DMS153 treated with DMSO at 0.1 percent for 48 hours (cell line): ENCODE data around the gene TRAPPC10.
A peak's percentile ranks its signal among the peaks of the same experiment; 100 is the strongest.

Source experiments
- DNase-seq: peaks from one replicate; lab custom pipeline; 2025; ENCODE audit not compliant: unreplicated experiment; lab: John Stamatoyannopoulos, UW

TRAPPC10 gene

DNA sequence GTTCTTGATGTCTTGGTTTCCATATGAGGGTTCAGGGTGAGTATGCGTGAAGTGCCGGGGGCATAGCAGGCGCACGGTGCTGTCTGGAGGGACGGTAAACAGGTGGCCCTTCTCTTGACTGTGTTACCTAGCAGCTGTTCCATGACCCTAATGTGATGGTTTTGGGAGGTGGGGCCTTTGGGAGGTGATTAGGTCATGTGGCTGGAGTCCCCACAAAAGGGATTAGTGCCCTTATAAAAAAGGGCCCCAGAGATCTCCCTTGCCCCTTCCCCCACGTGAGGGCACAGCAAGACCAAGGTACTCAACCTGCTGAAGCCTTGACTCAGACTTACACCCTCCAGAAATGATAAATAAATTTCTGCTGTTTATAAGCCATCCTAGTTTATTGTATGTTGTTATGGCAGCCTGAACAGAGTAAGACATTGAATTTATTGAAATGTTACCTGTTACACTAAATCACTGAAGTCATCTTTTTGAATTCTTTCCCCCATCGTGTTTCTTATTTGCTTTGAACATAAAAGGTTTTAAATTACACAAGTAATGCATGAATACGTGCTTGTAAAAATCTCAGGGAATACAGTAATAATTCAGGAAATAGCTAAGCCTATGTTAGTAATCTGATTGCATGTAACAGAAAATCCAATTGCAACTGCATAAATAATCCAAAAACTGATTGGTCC lies 15.6 kb downstream of the TRAPPC10 start:
- no peak for DNase-seq

DNA sequence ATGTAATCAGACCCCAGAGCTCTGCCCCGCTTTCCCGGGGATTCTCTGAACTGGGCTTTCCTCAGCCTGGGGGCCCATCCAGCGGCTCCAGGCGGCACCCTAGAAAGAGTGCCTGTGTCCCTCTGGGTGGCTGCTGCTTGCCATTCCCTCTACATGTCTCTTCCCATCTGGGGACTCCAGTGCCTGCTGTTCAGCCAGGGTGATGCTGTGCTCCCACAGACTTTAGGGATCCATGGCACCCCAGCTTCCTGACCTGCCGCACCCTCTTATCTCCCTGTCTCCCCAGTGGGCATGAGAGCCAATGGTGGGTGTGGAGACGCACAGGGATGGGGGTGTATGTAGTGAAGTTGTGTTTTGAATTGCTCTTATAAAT lies 16.2 kb downstream of the TRAPPC10 start:
- DNase-seq = no peak

DNA sequence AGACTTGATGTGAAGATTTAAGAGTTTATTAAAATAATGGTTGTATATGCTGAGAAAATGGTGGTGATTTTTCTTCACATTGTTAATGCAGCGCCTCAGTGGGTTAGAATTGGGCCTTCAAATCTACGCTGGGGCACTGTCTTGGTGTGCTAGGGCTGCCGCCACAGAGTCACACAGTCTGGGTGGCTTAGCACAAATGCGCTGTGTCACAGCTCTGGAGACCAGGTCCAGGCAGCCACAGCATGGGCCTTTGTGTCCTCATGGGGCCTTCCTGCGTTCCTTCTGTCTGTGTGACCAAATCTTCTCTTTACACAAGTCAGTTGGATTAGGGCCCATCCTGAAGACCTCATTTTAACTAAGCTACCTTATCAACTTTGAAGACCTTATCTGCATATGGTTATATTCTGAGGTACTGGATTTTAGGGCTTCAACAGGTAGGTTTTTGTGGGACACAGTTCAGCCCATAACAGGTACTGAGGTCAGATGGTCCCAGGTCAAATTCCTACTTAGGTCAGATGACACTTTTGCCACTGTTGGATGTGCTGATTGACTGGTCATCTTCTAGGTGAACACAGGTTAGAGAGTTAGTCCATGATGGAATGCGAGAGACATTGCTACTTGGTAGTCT lies 17.5 kb downstream of the TRAPPC10 start:
- DNase-seq = no peak

DNA sequence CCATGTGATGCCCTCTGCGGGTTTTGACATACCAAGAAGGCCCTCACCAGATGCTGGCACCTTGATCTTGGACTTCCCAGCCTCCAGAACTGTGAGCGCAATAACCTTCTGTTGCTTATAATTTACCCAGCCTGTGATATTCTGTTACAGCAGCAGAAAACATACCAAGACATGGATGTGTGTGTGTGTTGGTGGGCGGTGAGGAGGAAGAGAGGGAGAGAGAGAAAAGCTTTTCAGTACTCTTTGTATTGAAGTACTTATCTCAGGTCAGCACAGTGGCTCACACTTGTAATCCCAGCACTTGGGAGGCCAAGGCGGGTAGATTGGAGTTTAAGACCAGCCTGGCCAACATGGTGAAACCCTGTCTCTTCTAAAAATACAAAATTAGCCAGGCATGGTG lies 23.1 kb downstream of the TRAPPC10 start:
- DNase-seq = no peak

DNA sequence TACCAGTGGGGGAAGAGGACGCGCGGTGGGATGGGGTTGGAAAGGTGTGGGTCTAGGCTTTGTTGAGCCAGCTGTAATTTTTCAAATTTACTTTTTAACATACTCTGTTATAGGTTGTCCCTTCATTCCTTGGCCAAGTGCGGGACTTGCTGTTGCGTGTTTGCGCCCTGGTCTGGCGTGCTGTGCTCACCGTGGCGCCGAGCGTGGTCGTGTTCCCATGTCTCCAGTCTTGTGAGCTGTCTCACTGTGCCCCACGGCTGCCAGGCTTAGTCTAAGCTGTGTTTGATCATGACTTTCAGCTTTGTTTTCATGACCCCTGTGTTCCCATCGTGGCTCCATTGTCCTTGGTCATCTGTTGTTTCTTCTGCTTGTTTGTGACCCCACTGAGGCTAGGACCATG lies 26.0 kb downstream of the TRAPPC10 start:
- DNase-seq = no peak

DNA sequence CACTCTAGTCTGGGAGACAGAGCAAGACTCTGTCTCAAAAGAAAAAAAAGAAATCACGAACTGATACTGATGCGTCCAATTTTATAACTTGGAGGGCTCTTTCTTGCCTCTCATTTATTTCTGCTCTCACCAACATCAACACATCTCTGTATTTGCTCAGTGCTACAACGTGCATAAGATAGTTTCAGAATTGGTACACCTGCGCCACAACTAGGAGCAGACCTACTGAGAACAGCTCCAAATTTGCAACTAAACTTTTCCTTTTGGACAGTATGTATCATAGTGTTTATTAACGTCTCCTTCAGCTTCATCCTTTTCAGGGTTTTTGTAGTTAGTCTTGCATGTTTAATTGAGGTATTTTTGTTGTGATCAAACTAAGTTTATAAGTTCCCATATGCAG lies 27.7 kb downstream of the TRAPPC10 start:
- no peak for DNase-seq

DNA sequence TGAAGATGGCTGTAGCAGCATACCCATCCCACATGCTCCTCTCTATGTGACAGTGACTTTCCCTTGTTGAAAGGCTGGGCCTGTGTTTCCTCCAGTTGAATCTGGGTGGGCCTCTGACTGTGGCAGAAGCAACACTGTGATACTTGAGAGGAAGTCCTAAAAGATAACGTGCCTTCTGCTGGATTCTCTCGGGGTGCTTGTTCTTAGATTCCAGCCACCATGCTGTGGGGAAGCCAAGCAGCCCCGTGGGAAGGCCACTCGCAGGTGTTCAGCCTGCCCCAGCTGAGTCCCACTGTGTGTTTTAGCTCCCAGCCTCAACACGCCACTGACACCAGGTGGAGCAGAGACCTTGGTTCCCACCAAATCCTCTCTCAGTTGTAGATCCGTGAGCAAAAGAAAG lies 31.5 kb downstream of the TRAPPC10 start:
- no peak for DNase-seq

DNA sequence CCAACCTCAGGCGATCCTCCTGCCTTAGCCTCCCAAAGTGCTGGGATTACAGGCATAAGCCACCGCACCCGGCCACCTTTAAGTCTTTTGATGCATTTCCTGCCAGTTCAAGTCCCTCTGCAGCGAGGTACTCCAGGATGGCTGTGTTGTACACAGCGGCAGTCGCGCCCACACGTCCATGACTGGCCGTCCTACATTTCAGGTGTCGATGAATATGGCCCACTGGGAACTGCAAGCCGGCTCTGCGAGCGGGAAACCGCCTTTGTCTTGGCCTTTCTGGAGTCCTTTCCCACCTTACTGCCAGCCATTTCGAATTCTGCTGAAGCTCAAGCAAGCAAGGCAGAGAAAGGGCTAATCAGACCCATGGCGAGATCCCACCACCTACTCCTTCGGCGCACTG lies 34.6 kb downstream of the TRAPPC10 start:
- no peak for DNase-seq

DNA sequence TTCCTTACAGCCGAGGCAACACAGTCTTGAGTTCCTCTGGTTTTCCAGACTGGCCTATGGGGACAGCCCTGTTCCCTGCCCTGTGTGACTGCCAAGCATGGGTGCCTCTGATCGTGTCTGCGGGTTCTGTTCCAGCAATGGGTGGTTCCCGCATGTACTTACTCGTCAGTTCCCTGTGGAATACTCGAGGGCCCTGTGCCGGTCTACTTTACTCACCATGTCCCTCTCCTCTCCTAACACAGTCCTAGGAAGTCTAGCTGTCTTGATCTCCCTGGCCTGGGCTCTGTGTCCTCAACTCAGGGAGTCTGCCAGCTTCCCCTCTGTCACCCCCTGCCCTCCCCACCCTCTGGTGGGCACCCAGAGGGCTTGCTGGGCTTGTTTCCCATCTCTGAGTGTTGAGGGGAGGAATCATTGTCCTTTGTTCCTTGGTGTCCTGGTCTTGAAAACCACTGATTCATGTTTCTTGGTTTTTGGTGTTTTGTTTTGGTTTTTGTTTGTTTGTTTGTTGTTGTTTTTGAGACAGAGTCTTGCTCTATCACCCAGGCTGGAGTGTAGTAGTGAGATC lies 36.0 kb downstream of the TRAPPC10 start:
- DNase-seq = no peak

DNA sequence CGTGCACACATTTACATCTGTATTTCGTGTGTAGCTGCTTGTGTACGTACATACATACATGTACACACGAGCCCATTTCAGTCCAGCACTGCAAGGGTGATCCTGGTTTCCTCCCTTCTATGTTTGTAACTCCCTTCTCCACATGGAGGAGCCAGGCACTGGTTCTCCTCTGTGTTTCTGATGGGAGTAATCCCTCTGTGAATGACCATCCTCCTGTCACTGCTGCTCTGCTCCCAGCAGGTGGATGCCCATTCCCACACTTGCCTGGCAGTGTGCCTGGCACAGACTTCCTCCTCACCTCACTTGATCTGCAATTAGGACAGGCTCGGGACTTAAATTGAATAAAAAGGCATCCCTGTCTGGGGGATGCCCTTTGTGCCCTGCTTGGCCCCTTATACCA lies 37.1 kb downstream of the TRAPPC10 start:
- no peak for DNase-seq

DNA sequence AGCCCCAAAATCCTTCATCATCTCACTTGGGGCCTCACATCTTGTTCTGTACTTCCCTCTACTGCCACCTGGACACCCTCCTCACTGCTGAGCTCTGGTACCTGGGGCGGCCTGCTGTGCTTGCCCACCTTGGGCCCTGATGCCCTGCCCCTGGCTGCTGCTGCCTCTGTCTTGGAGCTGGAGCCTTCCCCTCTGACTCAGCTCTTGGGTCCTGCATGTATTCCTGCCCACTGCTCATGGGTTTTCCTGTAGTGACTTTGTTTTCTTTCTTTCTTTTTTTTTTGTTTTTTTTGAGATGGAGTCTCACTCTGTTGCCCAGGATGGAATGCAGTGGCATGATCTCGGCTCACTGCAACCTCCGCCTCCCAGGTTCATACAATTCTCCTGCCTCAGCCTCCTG lies 37.5 kb downstream of the TRAPPC10 start:
- DNase-seq = no peak

DNA sequence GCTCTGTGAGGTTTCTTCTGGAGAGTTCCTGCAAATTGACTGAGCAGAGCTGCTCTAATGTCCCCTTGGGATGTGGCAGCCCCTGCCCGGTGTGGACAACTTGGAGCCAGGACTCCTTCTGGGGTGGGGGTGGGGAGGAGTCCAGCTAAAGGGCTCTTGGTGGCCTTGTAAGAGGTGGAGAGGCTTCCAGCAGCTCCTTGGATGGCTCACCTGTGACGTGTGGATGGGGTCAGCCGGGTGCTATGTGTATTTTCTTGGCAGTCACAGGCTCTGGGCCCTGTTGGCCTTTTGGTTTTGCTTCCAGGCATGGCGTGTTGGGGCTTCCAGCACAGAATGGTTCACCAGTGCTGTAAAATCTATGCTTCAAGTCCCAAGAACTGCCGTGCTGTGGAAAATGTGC lies 38.2 kb downstream of the TRAPPC10 start:
- no peak for DNase-seq

DNA sequence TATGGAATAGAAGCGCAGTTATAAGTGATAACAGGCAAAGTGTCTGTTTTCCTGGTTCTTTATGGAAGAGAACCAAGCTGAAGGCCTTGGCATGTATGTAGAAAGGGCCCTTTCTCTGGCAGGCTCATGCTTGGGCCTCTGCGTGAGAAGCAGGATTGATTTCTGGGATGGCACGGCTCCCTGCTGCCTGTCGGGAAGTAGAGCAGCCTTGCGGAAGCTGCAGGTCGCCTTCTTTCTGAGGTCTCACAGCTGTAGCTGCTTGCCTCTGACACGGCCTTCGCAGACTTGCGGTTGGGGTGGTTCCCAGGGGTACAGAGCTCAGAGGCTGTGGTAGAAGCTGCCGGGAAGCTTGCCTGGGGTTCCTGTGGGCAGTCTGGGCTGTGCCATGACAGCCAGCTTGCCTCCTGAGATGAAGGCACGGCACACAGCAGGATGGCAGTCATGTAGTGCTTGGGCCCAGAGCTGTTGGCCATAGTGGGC lies 39.4 kb downstream of the TRAPPC10 start:
- DNase-seq = no peak

DNA sequence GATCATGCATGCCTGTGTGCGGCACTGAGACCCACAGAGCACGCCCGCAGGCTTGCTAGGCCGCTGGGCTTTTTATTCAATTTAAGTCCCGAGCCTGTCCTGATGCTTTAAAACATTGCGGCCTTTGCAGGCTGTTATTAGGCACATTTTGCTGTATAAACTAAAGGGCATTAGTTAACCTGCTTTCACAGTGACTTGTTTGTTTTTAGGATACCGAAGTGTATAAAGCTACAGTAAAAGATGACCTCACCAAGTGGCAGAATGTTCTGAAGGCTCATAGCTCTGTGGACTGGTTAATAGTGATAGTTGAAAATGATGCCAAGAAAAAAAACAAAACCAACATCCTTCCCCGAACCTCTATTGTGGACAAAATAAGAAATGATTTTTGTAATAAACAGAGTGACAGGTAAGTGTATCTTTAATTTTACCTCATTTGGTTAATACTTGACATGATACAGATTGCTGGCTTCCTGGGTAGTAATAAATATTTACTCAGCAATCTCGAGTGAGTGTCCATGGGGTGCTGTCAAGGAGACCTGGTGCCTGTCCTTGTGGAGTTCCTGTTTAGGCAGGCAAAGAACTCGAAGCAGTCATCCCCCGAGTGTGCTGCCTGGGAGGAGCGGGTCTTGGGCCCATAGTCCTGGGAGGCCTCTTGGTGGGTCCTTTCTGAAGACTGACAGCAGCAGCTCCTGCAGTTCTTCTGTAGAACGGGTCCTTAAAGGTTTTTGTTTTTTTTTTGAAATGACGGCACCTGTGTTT lies 40.1 kb downstream of the TRAPPC10 start:
- DNase-seq = peak; percentile 8

DNA sequence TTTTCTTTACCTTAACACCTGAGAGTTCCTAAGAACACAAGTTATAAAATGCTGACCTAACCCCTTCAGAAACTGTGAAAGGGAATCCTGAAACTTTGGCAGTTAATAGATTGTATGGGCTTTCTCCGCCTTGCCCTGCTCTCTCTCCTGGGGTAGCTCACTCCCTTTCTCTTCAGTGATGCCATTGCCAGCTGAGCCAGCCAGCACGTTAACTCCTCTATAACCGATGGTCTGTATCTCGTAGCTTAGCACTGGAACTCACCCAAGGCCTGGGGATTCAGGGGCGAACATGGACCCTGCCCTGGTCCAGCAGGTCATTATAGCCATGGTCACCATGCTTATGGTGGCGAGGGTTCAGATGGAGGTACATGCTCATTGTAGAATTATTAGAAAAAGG lies 40.7 kb downstream of the TRAPPC10 start:
- no peak for DNase-seq

DNA sequence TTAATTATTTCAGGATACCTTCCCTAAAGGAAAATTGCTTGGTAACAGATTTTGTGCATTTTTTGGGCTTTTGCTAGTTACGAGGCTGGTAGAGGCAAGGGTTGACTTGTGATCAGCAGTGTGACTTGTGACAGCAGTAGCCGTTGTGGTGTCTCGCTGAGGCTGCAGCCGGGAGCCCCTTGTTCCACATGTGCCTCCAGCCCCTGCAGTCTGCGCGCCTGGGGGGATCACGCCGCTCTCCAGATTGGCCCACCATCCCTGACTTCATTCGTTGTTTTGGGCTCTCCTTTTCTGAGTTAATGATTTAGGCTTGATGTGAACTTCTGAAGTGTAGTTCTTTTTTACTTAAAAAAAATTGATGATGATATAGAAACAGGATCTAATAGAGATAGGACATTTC lies 41.5 kb downstream of the TRAPPC10 start:
- no peak for DNase-seq

DNA sequence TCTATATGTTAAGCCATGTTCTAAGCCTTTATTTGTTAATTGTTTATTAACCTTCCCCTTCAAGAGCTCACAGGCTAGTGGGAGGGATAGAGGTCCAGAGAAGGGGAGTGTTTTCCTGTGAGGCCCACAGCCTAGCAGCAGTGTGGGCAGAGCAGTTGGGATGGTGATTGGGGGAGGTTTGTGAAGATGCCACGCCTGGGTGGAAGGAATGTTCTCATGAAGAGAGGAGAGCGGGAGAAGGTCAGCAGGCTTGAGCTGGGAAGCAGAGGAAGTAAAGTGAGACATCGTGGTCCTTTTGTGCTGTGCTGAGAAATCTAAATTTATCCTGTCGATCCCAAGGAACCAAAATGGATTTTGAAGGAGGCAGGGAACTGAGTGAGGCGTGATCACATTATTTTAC lies 42.6 kb downstream of the TRAPPC10 start:
- no peak for DNase-seq

DNA sequence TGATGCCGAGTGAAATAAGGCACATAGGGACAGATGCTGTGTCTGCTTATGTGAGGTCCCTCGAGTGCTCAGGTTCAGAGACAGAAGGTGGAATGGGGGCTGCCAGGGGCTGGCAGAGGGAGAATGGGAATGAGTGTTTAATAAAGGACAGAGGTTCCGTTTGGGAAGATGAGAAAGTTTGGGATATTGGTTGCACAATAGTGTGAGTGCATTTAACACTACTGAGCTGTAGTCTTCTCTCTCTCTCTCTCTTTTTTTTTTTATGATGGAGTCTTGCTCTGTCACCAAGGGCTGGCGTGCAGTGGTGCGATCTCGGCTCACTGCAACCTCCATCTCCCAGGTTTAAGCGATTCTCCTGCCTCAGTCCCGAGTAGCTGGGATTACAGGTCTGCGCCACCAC lies 44.9 kb downstream of the TRAPPC10 start:
- no peak for DNase-seq

DNA sequence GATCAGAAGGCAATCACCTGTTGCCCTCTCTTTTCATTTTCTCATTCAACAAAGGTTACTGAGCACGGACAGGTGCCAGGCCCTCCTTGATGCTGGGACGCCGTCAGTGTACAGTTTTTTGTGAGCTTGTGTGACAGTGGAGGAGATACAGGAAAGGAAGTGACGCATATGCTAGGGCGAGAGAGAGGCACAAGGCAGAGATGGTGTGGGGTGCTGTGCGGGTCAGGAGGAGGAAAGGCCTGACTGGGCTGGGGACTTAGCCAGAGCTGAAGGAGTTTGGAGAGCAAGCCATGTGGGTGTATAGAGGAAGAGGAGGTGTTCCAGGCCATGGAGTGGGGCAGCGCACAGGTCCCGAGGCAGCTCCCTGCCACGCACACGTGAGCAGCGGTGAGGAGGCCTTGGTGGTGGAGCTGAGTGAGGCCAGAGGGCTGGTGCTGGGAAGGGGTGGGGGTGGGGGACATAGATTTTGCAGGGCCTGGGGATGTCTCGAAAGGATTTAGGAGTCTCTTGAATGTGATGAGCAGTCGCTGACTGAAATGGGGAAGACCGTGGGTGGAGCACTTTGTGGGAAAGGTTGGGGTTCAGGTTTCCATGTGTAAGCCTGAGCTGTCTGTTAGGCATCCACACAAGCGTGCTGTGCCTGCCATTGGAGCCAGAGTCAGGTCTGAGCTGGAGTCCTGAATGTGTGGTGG lies 46.0 kb downstream of the TRAPPC10 start:
- no peak for DNase-seq

DNA sequence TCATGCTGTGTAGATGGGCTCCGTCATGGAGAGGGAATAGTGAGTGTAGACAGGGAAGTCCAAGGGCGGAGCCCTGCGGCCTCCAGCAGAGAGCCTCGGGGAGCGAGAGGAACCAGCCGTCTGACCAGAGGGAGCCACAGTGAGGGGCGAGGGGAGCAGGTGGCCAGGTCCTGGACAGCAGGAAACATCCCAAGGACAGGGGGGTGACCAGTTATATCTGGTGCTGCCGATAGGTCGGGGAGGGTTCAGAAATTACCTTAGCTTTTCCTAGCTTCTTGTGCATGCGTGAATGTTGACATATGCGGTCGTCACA lies 46.5 kb downstream of the TRAPPC10 start:
- no peak for DNase-seq

DNA sequence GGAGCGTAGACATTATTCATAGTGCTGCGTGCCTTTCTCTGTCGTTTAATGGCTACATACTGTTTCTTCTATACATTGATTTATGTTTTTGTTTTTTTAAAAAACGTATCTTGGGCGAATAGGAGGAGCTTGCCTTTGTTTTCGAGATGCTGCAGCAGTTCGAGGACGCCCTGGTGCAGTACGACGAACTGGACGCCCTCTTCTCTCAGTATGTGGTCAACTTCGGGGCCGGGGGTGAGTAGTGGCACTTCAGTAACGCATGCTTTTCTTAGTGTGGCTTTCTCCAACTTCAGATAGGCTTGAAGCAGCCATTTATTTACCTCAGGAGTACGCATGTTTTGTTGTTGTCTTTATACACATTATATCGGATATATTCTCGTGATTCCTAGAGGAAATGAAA lies 46.9 kb downstream of the TRAPPC10 start:
- no peak for DNase-seq

DNA sequence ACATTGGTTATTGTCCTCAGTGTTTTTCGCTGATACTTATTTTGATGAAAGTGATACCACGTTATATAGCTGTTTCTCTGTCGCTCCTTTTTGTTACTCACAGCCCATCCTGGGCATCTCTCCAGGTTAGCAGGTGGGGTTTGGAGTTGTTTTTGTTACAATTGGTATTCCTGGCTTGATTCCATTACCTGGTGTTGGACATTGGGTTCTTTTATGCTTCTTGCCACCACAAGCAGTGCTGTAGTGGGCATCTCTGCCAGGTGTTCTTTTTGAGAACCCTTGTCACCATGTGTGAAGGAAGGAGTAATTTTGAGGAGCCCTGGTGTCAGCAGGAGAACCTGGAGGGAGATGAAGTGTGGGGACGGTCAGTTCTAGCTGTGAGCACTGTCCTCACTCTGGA lies 47.6 kb downstream of the TRAPPC10 start:
- no peak for DNase-seq
